ENCODE measurements around the gene NHLRC1.

NHLRC1 gene

DNA sequence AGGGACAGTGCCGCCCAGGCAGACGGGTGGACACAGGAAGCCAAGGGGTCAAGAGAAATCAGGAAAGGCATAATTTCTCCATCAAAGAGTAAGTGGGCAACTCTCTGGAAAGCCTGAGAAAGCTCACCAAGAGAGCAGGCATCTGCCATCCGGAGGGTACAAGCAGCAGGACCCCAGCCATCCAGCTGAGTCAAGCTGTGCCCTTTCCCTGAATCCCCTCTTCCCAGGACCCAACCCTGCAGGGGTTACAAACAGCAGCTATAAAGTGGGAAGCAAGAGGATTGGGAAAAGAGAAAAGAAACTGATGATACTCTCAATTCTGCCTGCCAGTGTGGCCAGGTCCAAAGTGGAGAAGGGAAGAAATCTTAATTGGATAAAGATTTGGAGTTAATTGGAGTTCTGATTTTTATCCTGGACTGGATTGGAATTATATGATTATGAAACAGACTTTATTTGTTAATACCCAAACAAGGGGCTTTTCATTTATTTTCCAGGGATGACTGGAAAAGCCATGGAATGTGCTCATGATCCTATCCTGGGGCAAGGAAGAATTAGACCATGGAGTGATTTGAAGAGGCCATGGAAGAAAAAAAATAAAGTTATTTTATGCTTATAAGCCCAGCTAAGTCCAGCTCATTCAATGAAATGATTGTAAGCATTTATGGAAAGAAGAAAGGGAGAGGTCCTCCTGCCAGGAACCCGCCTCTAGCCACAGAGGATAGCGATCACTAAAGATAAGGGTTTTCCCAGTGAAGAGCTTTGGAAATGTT, 34.9 kb downstream of the NHLRC1 start:
- no peaks in the 10 kb centered on the region for H3K4me1 ChIP-seq (ENCODE audit: control insufficient read depth, insufficient read depth, low read length, poor library complexity, severe bottlenecking)
- WGBS, 2 experiments (ENCODE audit: insufficient coverage in 2 of 2) = 87 to 93% methylated on average over 5 of the region's 5 CpGs
- H3K9me3 ChIP-seq (ENCODE audit: control insufficient read depth, low read length) = peaks cover 18% of the 10 kb centered on the region
- no peak overlapping the region for H3K4me3 ChIP-seq (ENCODE audit: extremely low read depth, insufficient read depth, low read length, poor library complexity, severe bottlenecking)
- no peak overlapping the region for H3K27ac ChIP-seq (ENCODE audit: low read depth, low read length, severe bottlenecking)
- no peaks in the 10 kb centered on the region for H3K36me3 ChIP-seq (ENCODE audit: control insufficient read depth, insufficient read depth, low read length)

GRCh38 chr6:18081025-18081668, 41.3 kb downstream of the NHLRC1 start:
- no peak overlapping the region for H3K4me3 ChIP-seq (ENCODE audit: extremely low read depth, insufficient read depth, low read length, poor library complexity, severe bottlenecking)
- H3K9me3 ChIP-seq (ENCODE audit: control insufficient read depth, low read length) = no peaks in the 10 kb centered on the region
- WGBS, 2 experiments (ENCODE audit: insufficient coverage in 2 of 2) = 88 to 90% methylated on average over 6 to 8 of the region's 11 CpGs
- no peak overlapping the region for H3K27ac ChIP-seq (ENCODE audit: low read depth, low read length, severe bottlenecking)
- no peaks in the 10 kb centered on the region for H3K36me3 ChIP-seq (ENCODE audit: control insufficient read depth, insufficient read depth, low read length)
- no peaks in the 10 kb centered on the region for H3K4me1 ChIP-seq (ENCODE audit: control insufficient read depth, insufficient read depth, low read length, poor library complexity, severe bottlenecking)

- Histone ChIP-seq H3K4me1 (ENCODE audit: control insufficient read depth, insufficient read depth, low read length, poor library complexity, severe bottlenecking) (no peaks in the 10 kb centered on the region), H3K9me3 (ENCODE audit: control insufficient read depth, low read length) (peaks cover 1% of the 10 kb centered on the region), H3K36me3 (ENCODE audit: control insufficient read depth, insufficient read depth, low read length) (no peaks in the 10 kb centered on the region), H3K4me3 (ENCODE audit: extremely low read depth, insufficient read depth, low read length, poor library complexity, severe bottlenecking) (no peak overlapping the region), H3K27ac (ENCODE audit: low read depth, low read length, severe bottlenecking) (no peak overlapping the region)
- 90 to 95% methylated on average over 3 to 4 of the region's 4 CpGs for WGBS, 2 experiments (ENCODE audit: insufficient coverage in 2 of 2)
Measured at GRCh38 chr6:18080544-18080943, 41.9 kb downstream of the NHLRC1 start.

DNA sequence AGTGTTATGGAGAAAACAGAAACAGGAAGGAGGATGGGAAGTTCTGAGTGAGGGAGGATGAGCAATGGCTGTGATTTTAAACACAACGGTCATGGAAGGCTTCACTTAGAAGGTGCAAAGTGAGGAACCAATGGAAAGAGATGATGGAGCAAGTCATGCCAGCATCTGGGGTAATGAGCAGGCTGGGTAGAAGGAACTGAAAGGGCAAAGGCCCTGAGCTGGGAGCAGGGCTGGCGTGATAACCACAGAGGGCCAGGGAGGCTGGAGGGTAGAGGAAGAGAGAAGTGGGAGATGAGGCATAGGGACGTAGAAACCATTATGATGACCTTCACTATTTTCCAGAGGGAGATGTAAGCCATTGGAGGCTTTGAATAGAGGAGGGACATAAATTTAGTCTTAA, 43.6 kb downstream of the NHLRC1 start:
- no peaks in the 10 kb centered on the region for H3K4me1 ChIP-seq (ENCODE audit: control insufficient read depth, insufficient read depth, low read length, poor library complexity, severe bottlenecking)
- no peaks in the 10 kb centered on the region for H3K36me3 ChIP-seq (ENCODE audit: control insufficient read depth, insufficient read depth, low read length)
- H3K9me3 ChIP-seq (ENCODE audit: control insufficient read depth, low read length) = peaks cover 8% of the 10 kb centered on the region
- no peak overlapping the region for H3K27ac ChIP-seq (ENCODE audit: low read depth, low read length, severe bottlenecking)
- H3K4me3 ChIP-seq (ENCODE audit: extremely low read depth, insufficient read depth, low read length, poor library complexity, severe bottlenecking) = no peak overlapping the region
- 93 to 100% methylated on average over 3 of the region's 3 CpGs for WGBS, 2 experiments (ENCODE audit: insufficient coverage in 2 of 2)

- WGBS, 2 experiments (ENCODE audit: insufficient coverage in 2 of 2) = 89 to 92% methylated on average over 4 of the region's 4 CpGs
- no peak overlapping the region for H3K4me3 ChIP-seq (ENCODE audit: extremely low read depth, insufficient read depth, low read length, poor library complexity, severe bottlenecking)
- H3K9me3 ChIP-seq (ENCODE audit: control insufficient read depth, low read length) = peaks cover 14% of the 10 kb centered on the region
- H3K36me3 ChIP-seq (ENCODE audit: control insufficient read depth, insufficient read depth, low read length) = no peaks in the 10 kb centered on the region
- no peaks in the 10 kb centered on the region for H3K4me1 ChIP-seq (ENCODE audit: control insufficient read depth, insufficient read depth, low read length, poor library complexity, severe bottlenecking)
- H3K27ac ChIP-seq (ENCODE audit: low read depth, low read length, severe bottlenecking) = no peak overlapping the region
Measured at GRCh38 chr6:18076231-18076630, 46.2 kb downstream of the NHLRC1 start.

DNA sequence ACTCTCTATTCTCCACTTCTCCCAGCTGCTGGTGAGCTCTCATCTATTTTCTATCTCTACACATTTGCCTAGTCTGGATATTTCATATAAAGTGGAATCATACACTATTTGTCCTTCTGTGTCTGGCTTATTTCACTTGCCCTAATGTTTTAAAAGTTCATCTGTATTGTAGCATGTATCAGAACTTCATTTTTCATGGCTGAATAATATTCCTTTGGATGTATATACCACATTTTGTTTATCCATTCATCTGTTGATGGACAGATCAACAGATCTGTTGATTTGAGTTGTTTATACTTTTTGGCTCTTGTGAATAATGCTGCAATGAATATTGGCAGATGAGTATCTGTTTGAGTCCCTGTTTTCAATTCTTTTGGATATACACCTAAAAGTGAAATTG, 49.6 kb downstream of the NHLRC1 start:
- H3K4me1 ChIP-seq (ENCODE audit: control insufficient read depth, insufficient read depth, low read length, poor library complexity, severe bottlenecking) = no peaks in the 10 kb centered on the region
- peaks cover 18% of the 10 kb centered on the region for H3K9me3 ChIP-seq (ENCODE audit: control insufficient read depth, low read length)
- H3K36me3 ChIP-seq (ENCODE audit: control insufficient read depth, insufficient read depth, low read length) = no peaks in the 10 kb centered on the region

GRCh38 chr6:18070486-18070885, 52.0 kb downstream of the NHLRC1 start:
- H3K4me3 ChIP-seq (ENCODE audit: extremely low read depth, insufficient read depth, low read length, poor library complexity, severe bottlenecking) = no peak overlapping the region
- H3K36me3 ChIP-seq (ENCODE audit: control insufficient read depth, insufficient read depth, low read length) = no peaks in the 10 kb centered on the region
- H3K9me3 ChIP-seq (ENCODE audit: control insufficient read depth, low read length) = peaks cover 16% of the 10 kb centered on the region
- no peak overlapping the region for H3K27ac ChIP-seq (ENCODE audit: low read depth, low read length, severe bottlenecking)
- 93 to 97% methylated on average over 6 to 9 of the region's 9 CpGs for WGBS, 2 experiments (ENCODE audit: insufficient coverage in 2 of 2)
- no peaks in the 10 kb centered on the region for H3K4me1 ChIP-seq (ENCODE audit: control insufficient read depth, insufficient read depth, low read length, poor library complexity, severe bottlenecking)

More for the DNA sequence above, 49.6 kb downstream of the NHLRC1 start:
- no peak overlapping the region for H3K27ac ChIP-seq (ENCODE audit: low read depth, low read length, severe bottlenecking)
- no peak overlapping the region for H3K4me3 ChIP-seq (ENCODE audit: extremely low read depth, insufficient read depth, low read length, poor library complexity, severe bottlenecking)
